Stomach (tissue), 9 donors: Measurements from ENCODE around the gene CELF4. TPM values are rescaled to one million over a fixed set of nuclear protein-coding genes. Genes with fewer than 3 reads are reported as not detected.

Source experiments
- DNase-seq, 2 donors: peaks; one replicate each; pipeline versions ENCODE4 v3.0.0 to v3.0.0-alpha.2; 2013 to 2019
- H3K27ac ChIP-seq, 5 donors: fragments of 200-600 bp in 4 of 5; sonication (generic) in 4 of 5; one replicate each; pipeline ENCODE4 v1.5.1; 2013 to 2019; ENCODE audit warnings: mild to moderate bottlenecking in 1 of 5, moderate library complexity in 1 of 5
- H3K27me3 ChIP-seq, 3 donors: fragments of 200-600 bp; sonication (generic); one replicate each; pipeline ENCODE4 v1.5.1; 2017 to 2019; ENCODE audit warnings: mixed run types in 1 of 3
- H3K36me3 ChIP-seq, 4 donors: fragments of 200-600 bp; sonication (generic); 1 replicate in 3 of 4; 2 replicates in 1 of 4; pipeline ENCODE4 v1.5.1; 2016 to 2019
- H3K4me1 ChIP-seq, 4 donors: fragments of 200-600 bp; sonication (generic); one replicate each; pipeline ENCODE4 v1.5.1; 2016 to 2019
- H3K4me3 ChIP-seq, 4 donors: fragments of 200-600 bp; sonication (generic) in 3 of 4; one replicate each; pipeline ENCODE4 v1.5.1; 2016 to 2019; ENCODE audit warnings: mild to moderate bottlenecking in 1 of 4
- H3K9me3 ChIP-seq, 4 donors: fragments of 200-600 bp; sonication (generic); one replicate each; pipeline ENCODE4 v1.5.1; 2016 to 2019
- EP300 ChIP-seq: sonication (generic); formaldehyde crosslinking; IDR thresholded peaks from one replicate; pipeline ENCODE4 v1.6.1; 2017; ENCODE audit warnings: antibody characterized with exemption
- POLR2A ChIP-seq, 4 donors: fragments of 450-650 bp; IDR thresholded peaks; one replicate each; pipeline ENCODE4 v1.6.1; 2016; ENCODE audit warnings: antibody characterized with exemption in 4 of 4, control low read depth in 2 of 4, mild to moderate bottlenecking in 1 of 4, moderate library complexity in 1 of 4
- POLR2AphosphoS5 ChIP-seq, 3 donors: sonication (generic); formaldehyde crosslinking; IDR thresholded peaks; one replicate each; pipeline ENCODE4 v1.6.1; 2016; ENCODE audit warnings: antibody characterized with exemption in 3 of 3
- WGBS, 5 donors: extraction: QIAGEN DNeasy Blood & Tissue Kit in 3 of 5; methylation state at CpG; one replicate each; pipeline versions ENCODE4 v1.1.5 to v1.1.7; 2013 to 2018; 5-methylcytosine and 5-hydroxymethylcytosine counted together
- intact Hi-C: fragments of 100-400 bp; cut with DNase I; formaldehyde crosslinking; loops from one replicate; pipeline ENCODE4 v1.15.1; 2023; ENCODE audit warnings: low total_unique reads
- polyA plus RNA-seq, 3 donors: library from polyadenylated mRNA; stranded (reverse); fragments of 200-250 nt; gene quantifications; one replicate each; pipeline ENCODE4 v1.2.3, GENCODE V29; 2013
- total RNA-seq, 5 donors: library from RNA; depleted of rRNA; stranded (reverse); fragments of >200 nt; gene quantifications; one replicate each; pipeline versions ENCODE4 v1.1.0 to v1.2.3, GENCODE V29; 2014 to 2016
- TF ChIP-seq, protein P1 (sequence below), 7 experiments: fragments of 450-650 bp in 4 of 7; fragments of 200-600 bp in 3 of 7; sonication (generic) in 3 of 7; IDR thresholded peaks; one replicate each; pipeline ENCODE4 v1.5.1; 2016 to 2019; ENCODE audit warnings: antibody characterized with exemption in 7 of 7, control low read depth in 2 of 7, mild to moderate bottlenecking in 1 of 7
- donor health status: healthy with polysubstance abuse.
- donor health status: Bipolar disorder and iron deficiency.
- donor health status: healthy.

Gene CELF4
- total and polyA plus RNA-seq, 8 donors = 0.93 to 2.4 (median 1.8) TPM; not detected in 2

DNA sequence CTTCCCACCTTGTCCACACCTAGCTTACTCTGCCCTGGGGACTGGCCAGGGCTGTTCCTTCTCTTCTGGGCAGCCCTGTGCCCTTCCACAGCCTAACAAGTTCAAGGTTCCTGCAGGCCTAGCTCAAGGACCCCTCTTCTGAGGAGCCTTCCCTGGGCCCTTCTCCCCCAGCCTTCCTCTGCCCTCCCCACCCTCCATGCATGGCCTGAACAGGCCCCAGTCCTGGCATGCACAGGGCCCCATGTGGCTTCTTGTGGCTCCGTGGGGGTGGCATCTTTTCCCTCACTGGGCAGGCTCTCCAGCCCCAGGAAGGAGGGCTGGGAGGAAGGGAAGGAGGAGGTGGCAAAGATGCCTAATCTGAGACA, 162.9 kb downstream of the CELF4 start:
- no peak for TF ChIP-seq EP300
- TF ChIP-seq POLR2AphosphoS5 (IDR thresholded peaks at IDR 0.05) = no peak
- TF ChIP-seq, protein P1, sequence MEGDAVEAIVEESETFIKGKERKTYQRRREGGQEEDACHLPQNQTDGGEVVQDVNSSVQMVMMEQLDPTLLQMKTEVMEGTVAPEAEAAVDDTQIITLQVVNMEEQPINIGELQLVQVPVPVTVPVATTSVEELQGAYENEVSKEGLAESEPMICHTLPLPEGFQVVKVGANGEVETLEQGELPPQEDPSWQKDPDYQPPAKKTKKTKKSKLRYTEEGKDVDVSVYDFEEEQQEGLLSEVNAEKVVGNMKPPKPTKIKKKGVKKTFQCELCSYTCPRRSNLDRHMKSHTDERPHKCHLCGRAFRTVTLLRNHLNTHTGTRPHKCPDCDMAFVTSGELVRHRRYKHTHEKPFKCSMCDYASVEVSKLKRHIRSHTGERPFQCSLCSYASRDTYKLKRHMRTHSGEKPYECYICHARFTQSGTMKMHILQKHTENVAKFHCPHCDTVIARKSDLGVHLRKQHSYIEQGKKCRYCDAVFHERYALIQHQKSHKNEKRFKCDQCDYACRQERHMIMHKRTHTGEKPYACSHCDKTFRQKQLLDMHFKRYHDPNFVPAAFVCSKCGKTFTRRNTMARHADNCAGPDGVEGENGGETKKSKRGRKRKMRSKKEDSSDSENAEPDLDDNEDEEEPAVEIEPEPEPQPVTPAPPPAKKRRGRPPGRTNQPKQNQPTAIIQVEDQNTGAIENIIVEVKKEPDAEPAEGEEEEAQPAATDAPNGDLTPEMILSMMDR (IDR thresholded peaks at IDR 0.05) = no peak
- TF ChIP-seq POLR2A (IDR thresholded peaks at IDR 0.05) = no peak
- H3K36me3 ChIP-seq = no peaks in the 10 kb centered on the region
- WGBS, 5 donors = 29 to 40% (median 40%) methylated on average over 1 of the region's 1 CpG
- no peaks in the 10 kb centered on the region for H3K9me3 ChIP-seq
- intact Hi-C loops = no loop called here
- H3K27me3 ChIP-seq = no peaks in the 10 kb centered on the region
- H3K27ac ChIP-seq = no peak overlapping the region
- peaks cover 0 to 10% (median 4%) of the 10 kb centered on the region in 4 donors for H3K4me1 ChIP-seq
- no peak overlapping the region for H3K4me3 ChIP-seq
- no peak for DNase-seq

DNA sequence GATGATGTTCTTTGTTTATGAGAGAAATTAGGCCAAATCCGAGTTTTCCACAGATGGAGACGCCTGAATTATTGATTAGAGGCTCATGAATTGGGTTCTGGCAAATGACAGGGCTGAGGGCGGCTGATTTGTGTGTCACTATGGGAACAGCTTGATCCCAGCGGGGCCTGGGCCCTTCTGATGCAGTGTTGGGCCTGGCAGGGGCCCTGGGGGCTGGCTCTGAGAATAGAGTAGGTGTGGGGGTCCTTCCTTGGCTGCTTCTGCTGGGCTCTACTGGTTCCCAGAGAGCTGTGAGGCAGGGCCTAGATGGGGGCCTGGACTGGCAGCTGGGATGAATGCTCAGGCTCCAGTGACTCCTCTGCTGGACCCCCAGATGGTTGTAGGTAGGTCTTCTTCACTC, 164.8 kb downstream of the CELF4 start:
- H3K9me3 ChIP-seq = no peaks in the 10 kb centered on the region
- H3K27me3 ChIP-seq = no peaks in the 10 kb centered on the region
- 69 to 81% (median 80%) methylated on average over 4 of the region's 4 CpGs for WGBS, 5 donors
- no peak overlapping the region for H3K4me3 ChIP-seq
- TF ChIP-seq EP300 = no peak
- TF ChIP-seq, protein P1 (IDR thresholded peaks at IDR 0.05) = no peak
- TF ChIP-seq POLR2A (IDR thresholded peaks at IDR 0.05) = no peak
- no peak for TF ChIP-seq POLR2AphosphoS5 (IDR thresholded peaks at IDR 0.05)
- H3K36me3 ChIP-seq = no peaks in the 10 kb centered on the region
- intact Hi-C loops = no loop called here
- peaks cover 0 to 10% (median 4%) of the 10 kb centered on the region in 4 donors for H3K4me1 ChIP-seq
- H3K27ac ChIP-seq = no peak overlapping the region
- no peak for DNase-seq

DNA sequence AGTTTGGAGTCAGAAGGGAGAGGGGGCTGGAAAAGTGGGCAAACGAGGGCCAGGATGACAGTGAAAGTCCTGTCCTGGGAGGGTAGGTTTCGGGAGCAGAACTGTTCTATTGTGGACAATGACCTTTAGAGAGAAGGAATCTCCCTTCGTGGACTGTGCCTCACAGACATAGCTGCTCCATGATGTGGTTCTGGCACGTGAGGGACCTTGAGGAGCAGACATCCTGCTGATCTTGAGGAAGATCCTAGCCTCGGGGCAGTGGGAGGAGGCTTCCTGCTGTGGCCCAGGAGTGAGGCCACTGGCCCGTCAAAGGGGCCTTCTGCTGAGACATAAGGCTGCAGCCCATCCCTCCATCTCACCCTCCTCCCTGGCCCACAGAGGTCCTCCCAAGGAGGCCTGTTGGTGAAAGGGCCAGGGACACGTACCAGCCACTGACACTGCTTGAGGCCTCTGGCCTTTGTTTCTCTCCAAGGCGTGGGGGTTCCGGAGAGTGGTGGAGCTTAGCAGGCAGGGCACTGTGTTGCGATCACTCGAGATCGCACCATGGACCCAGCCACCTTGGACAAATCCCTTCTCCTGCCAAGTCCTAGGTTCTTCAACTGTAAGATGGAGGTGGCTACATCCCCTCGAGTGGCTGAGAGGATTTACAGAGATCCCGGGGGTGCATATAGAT, 167.2 kb downstream of the CELF4 start:
- 74 to 81% (median 78%) methylated on average over 10 to 14 of the region's 14 CpGs for WGBS, 5 donors
- no peak overlapping the region for H3K4me3 ChIP-seq
- no peak for DNase-seq
- peaks cover 0 to 23% (median 16%) of the 10 kb centered on the region in 4 donors for H3K4me1 ChIP-seq
- H3K27me3 ChIP-seq = peaks cover 0 to 15% (median 8%) of the 10 kb centered on the region in 3 donors
- TF ChIP-seq EP300 (no peak), POLR2A (IDR thresholded peaks at IDR 0.05) (no peak), POLR2AphosphoS5 (IDR thresholded peaks at IDR 0.05) (no peak)
- TF ChIP-seq, protein P1 (IDR thresholded peaks at IDR 0.05) = no peak
- no peaks in the 10 kb centered on the region for H3K36me3 ChIP-seq
- no peak overlapping the region for H3K27ac ChIP-seq
- H3K9me3 ChIP-seq = no peaks in the 10 kb centered on the region
- intact Hi-C loops = no loop called here

DNA sequence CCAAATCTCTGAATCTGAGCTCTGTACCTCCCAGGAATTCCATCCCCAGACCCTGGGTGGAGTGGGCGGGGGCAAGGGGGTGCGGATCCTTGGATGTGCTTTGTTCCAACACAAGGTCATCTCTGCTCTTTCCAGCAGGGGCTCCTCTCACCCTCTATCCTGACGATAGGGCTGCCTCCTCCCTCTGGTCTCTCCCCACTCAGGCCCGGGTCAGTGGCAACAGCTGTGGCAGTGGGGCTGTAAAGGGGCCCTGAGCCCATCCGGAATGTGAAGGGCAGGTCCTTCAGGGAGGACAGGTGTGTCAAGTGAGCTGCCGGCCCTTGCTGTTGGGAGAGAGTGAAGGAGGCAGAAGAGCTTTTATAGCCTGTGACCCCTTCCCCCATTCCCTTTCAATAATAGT, 167.8 kb downstream of the CELF4 start:
- H3K27me3 ChIP-seq = peaks cover 0 to 18% (median 10%) of the 10 kb centered on the region in 3 donors

More for the DNA sequence above, 167.8 kb downstream of the CELF4 start:
- WGBS, 5 donors = 62 to 83% (median 76%) methylated on average over 4 to 6 of the region's 6 CpGs
- Histone ChIP-seq H3K27ac (no peak overlapping the region), H3K9me3 (no peaks in the 10 kb centered on the region), H3K4me3 (no peak overlapping the region), H3K36me3 (no peaks in the 10 kb centered on the region), H3K4me1 (peaks cover 0 to 19% (median 14%) of the 10 kb centered on the region in 4 donors)
- no peak for TF ChIP-seq POLR2AphosphoS5 (IDR thresholded peaks at IDR 0.05)
- TF ChIP-seq, protein P1 (IDR thresholded peaks at IDR 0.05) = no peak
- TF ChIP-seq POLR2A (IDR thresholded peaks at IDR 0.05) = no peak
- no peak for TF ChIP-seq EP300
- intact Hi-C loops = no loop called here
- DNase-seq = no peak
